Measurements from ENCODE around the gene TANC1.
A peak's percentile ranks its signal among the peaks of the same experiment; 100 is the strongest.
"Not testable (repeated sequence)": the region's sequence is repeated elsewhere in the genome, so short reads cannot be mapped to it uniquely, and the experiment has no call there.

Gene TANC1

GRCh38 chr2:159034713-159035112 is 66.3 kb downstream of the TANC1 start:
- no peak for DNase-seq (ENCODE audit: insufficient read length, low spot score)
- FAIRE-seq, result no peak
- no peak for TF ChIP-seq CTCF (IDR thresholded peaks at IDR 0.05; ENCODE audit: insufficient read depth, missing control alignments)

GRCh38 chr2:159035790-159036411 is 67.5 kb downstream of the TANC1 start:
- DNase-seq (ENCODE audit: insufficient read length, low spot score), result no peak
- peak; percentile 27 for TF ChIP-seq CTCF (IDR thresholded peaks at IDR 0.05; ENCODE audit: insufficient read depth, missing control alignments)
- no peak for FAIRE-seq

- not testable (repeated sequence) for FAIRE-seq; DNase-seq (ENCODE audit: insufficient read length, low spot score)
Measured at GRCh38 chr2:159036461-159036860, 68.0 kb downstream of the TANC1 start.

- FAIRE-seq; DNase-seq (ENCODE audit: insufficient read length, low spot score): not testable (repeated sequence)
Measured at GRCh38 chr2:159041328-159041727, 72.9 kb downstream of the TANC1 start.

- no peak for DNase-seq (ENCODE audit: insufficient read length, low spot score)
- no peak for FAIRE-seq
- TF ChIP-seq CTCF (IDR thresholded peaks at IDR 0.05; ENCODE audit: insufficient read depth, missing control alignments), result no peak
Measured at GRCh38 chr2:159042115-159042850, 73.8 kb downstream of the TANC1 start.

- FAIRE-seq, result no peak
- no peak for TF ChIP-seq CTCF (IDR thresholded peaks at IDR 0.05; ENCODE audit: insufficient read depth, missing control alignments)
- no peak for DNase-seq (ENCODE audit: insufficient read length, low spot score)
Measured at GRCh38 chr2:159043710-159044109, 75.3 kb downstream of the TANC1 start.

- FAIRE-seq (no peak), DNase-seq (ENCODE audit: insufficient read length, low spot score) (no peak)
- no peak for TF ChIP-seq CTCF (IDR thresholded peaks at IDR 0.05; ENCODE audit: insufficient read depth, missing control alignments)
Measured at GRCh38 chr2:159044804-159045286, 76.4 kb downstream of the TANC1 start.
